ENCODE results near the gene PSMG1.
A peak's percentile ranks its signal among the peaks of the same experiment; 100 is the strongest.

The PSMG1 gene

GRCh38 chr21:39182016-39182415 is 1.2 kb downstream of the PSMG1 start:
- DNase-seq (ENCODE audit: low read depth): no peak
- peak overlapping the region; percentile 76 for H3K4me3 ChIP-seq (replicated peaks; ENCODE audit: low read depth, low read length)
- no peak for TF ChIP-seq CTCF (IDR thresholded peaks at IDR 0.05; ENCODE audit: low read length, missing control alignments)

GRCh38 chr21:39181205-39181818 is 1.9 kb downstream of the PSMG1 start:
- TF ChIP-seq CTCF (IDR thresholded peaks at IDR 0.05; ENCODE audit: low read length, missing control alignments): no peak
- H3K4me3 ChIP-seq (replicated peaks; ENCODE audit: low read depth, low read length): peak overlapping the region; percentile 76

DNA sequence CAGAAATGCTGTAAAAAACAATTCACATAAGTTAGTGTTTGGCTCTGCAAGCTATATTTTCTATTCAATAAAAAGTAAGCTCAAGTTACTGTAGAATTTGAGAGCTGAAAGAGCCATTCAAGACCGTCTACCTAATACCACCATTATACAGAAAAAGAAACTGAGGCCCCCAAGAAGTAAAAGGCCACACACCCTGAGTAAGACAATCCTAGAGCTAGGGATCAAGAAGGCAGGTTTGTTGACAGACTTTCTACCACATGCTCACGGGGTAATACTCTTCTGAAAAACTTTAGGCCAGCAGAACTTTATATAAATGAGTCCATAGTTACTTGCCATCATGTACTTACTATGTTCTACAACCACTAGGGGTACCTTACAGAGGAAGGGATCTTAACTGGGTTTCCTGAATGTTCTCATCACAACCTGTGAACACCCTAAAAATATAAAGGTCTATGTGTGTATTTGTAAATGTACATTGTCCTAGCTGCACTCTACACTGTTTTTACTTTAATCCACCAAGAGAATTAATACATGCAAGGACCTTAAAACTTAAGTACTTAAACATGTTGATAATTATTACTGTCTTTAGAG is 2.7 kb downstream of the PSMG1 start:
- no peak for DNase-seq (ENCODE audit: low read depth)
- no peak overlapping the region for H3K4me3 ChIP-seq (replicated peaks; ENCODE audit: low read depth, low read length)

More at GRCh38 chr21:39181205-39181818, 1.9 kb downstream of the PSMG1 start:
- DNase-seq (ENCODE audit: low read depth): no peak

DNA sequence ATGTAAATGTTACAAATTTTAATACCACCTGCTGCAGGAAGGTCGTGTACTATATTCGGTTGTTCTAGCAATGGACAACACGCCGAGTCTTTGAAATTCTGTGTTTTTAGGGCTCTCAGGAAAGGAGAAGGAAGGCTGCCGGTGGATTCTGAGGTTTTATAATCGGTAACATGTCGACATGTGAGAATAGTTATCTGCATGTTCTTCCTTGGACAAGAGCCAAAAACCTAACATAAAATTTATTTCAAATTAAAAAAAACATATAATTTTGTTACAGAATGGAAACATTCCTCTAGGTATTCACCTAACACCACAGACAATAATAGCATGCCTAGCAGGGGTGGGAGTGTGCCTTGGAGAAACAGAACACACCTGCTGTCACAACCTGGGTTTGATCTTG is 4.8 kb downstream of the PSMG1 start:
- TF ChIP-seq CTCF (IDR thresholded peaks at IDR 0.05; ENCODE audit: low read length, missing control alignments): no peak
- no peak overlapping the region for H3K4me3 ChIP-seq (replicated peaks; ENCODE audit: low read depth, low read length)
- no peak for DNase-seq (ENCODE audit: low read depth)

More for the DNA sequence above, 2.7 kb downstream of the PSMG1 start:
- TF ChIP-seq CTCF (IDR thresholded peaks at IDR 0.05; ENCODE audit: low read length, missing control alignments): peak; percentile 33

- DNase-seq (ENCODE audit: low read depth): no peak
- no peak for TF ChIP-seq CTCF (IDR thresholded peaks at IDR 0.05; ENCODE audit: low read length, missing control alignments)
Measured at GRCh38 chr21:39176271-39176709, 7.0 kb downstream of the PSMG1 start.

GRCh38 chr21:39175665-39176064 is 7.6 kb downstream of the PSMG1 start:
- TF ChIP-seq CTCF (IDR thresholded peaks at IDR 0.05; ENCODE audit: low read length, missing control alignments): no peak
- H3K4me3 ChIP-seq (replicated peaks; ENCODE audit: low read depth, low read length): no peak overlapping the region
- no peak for DNase-seq (ENCODE audit: low read depth)

More at GRCh38 chr21:39176271-39176709, 7.0 kb downstream of the PSMG1 start:
- no peak overlapping the region for H3K4me3 ChIP-seq (replicated peaks; ENCODE audit: low read depth, low read length)

GRCh38 chr21:39175154-39175553 is 8.1 kb downstream of the PSMG1 start:
- no peak overlapping the region for H3K4me3 ChIP-seq (replicated peaks; ENCODE audit: low read depth, low read length)
- peak; percentile 54 for TF ChIP-seq CTCF (IDR thresholded peaks at IDR 0.05; ENCODE audit: low read length, missing control alignments)
- DNase-seq (ENCODE audit: low read depth): peak; percentile 62
